RWPE2 (cell line): ENCODE measurements around the gene IDH3A.
A peak's percentile ranks its signal among the peaks of the same experiment; 100 is the strongest.

ENCODE experiments used
- ATAC-seq: fragments of 200-7000 bp; cut with Tn5 transposase; 3 replicates; pipeline ENCODE4 v1.9.1; 2021; ENCODE audit warnings: low read depth
- DNase-seq: peaks from one replicate; pipeline ENCODE4 v3.0.0-alpha.2; 2020; ENCODE audit warnings: low spot score
- H3K27ac ChIP-seq: fragments of 450-650 bp; 2 replicates; pipeline ENCODE4 v1.5.1; 2017; ENCODE audit warnings: mild to moderate bottlenecking; ENCODE audit not compliant: poor library complexity, severe bottlenecking
- H3K27me3 ChIP-seq: fragments of 250-450 bp; sonication (Bioruptor Pico); 2 replicates; pipeline ENCODE4 v1.5.1; 2021; ENCODE audit warnings: mild to moderate bottlenecking, moderate library complexity; ENCODE audit not compliant: insufficient read depth, poor library complexity, severe bottlenecking
- H3K36me3 ChIP-seq: fragments of 250-450 bp; sonication (Bioruptor Pico); 2 replicates; pipeline ENCODE4 v1.5.1; 2020; ENCODE audit warnings: low read depth, mild to moderate bottlenecking, moderate library complexity
- H3K4me1 ChIP-seq: fragments of 250-450 bp; sonication (Bioruptor Pico); 2 replicates; pipeline ENCODE4 v1.5.1; 2021; ENCODE audit warnings: mild to moderate bottlenecking, moderate library complexity; ENCODE audit not compliant: insufficient read depth, poor library complexity, severe bottlenecking
- H3K4me3 ChIP-seq: fragments of 250-450 bp; sonication (Bioruptor Pico); 2 replicates; pipeline ENCODE4 v1.5.1; 2021; ENCODE audit warnings: mild to moderate bottlenecking, moderate library complexity; ENCODE audit not compliant: severe bottlenecking
- H3K9me3 ChIP-seq: fragments of 250-450 bp; sonication (Bioruptor Pico); 2 replicates; pipeline ENCODE4 v1.5.1; 2021; ENCODE audit warnings: mild to moderate bottlenecking, moderate library complexity; ENCODE audit not compliant: severe bottlenecking
- CTCF ChIP-seq: fragments of 450-650 bp; IDR thresholded peaks from one replicate; pipeline ENCODE4 v1.5.1; 2017; ENCODE audit warnings: mild to moderate bottlenecking, moderate library complexity; ENCODE audit not compliant: poor library complexity, severe bottlenecking

Gene IDH3A

GRCh38 chr15:78212008-78212407 lies 62.8 kb downstream of the IDH3A start:
- no peak for TF ChIP-seq CTCF
- H3K4me1 ChIP-seq: peaks cover 19% of the 10 kb centered on the region
- peak; percentile 17 for DNase-seq

GRCh38 chr15:78212546-78213424 lies 63.6 kb downstream of the IDH3A start:
- DNase-seq (peak; percentile 92), ATAC-seq (peak; percentile 83)
- no peak overlapping the region for H3K4me3 ChIP-seq
- no peak overlapping the region for H3K27ac ChIP-seq
- H3K27me3 ChIP-seq: no peaks in the 10 kb centered on the region
- H3K4me1 ChIP-seq: peaks cover 19% of the 10 kb centered on the region
- no peaks in the 10 kb centered on the region for H3K9me3 ChIP-seq
- no peak for TF ChIP-seq CTCF
- H3K36me3 ChIP-seq: no peaks in the 10 kb centered on the region

More at GRCh38 chr15:78212008-78212407, 62.8 kb downstream of the IDH3A start:
- Histone ChIP-seq H3K36me3 (no peaks in the 10 kb centered on the region), H3K4me3 (no peak overlapping the region), H3K27ac (no peak overlapping the region), H3K9me3 (no peaks in the 10 kb centered on the region), H3K27me3 (no peaks in the 10 kb centered on the region)
- no peak for ATAC-seq

- DNase-seq: peak; percentile 66
- no peaks in the 10 kb centered on the region for H3K9me3 ChIP-seq
- H3K27ac ChIP-seq: no peak overlapping the region
- TF ChIP-seq CTCF: no peak
- H3K36me3 ChIP-seq: no peaks in the 10 kb centered on the region
- no peaks in the 10 kb centered on the region for H3K27me3 ChIP-seq
- H3K4me3 ChIP-seq: no peak overlapping the region
- ATAC-seq: no peak
- H3K4me1 ChIP-seq: peaks cover 19% of the 10 kb centered on the region
Observed at GRCh38 chr15:78213425-78213750, 64.2 kb downstream of the IDH3A start.

GRCh38 chr15:78213956-78214355 lies 64.8 kb downstream of the IDH3A start:
- TF ChIP-seq CTCF: no peak
- Histone ChIP-seq H3K4me1 (peaks cover 19% of the 10 kb centered on the region), H3K27ac (no peak overlapping the region), H3K36me3 (no peaks in the 10 kb centered on the region), H3K4me3 (no peak overlapping the region), H3K9me3 (no peaks in the 10 kb centered on the region), H3K27me3 (no peaks in the 10 kb centered on the region)
- DNase-seq (peak; percentile 32), ATAC-seq (no peak)
